ENCODE data around the gene APLN.

Gene APLN, protein sequence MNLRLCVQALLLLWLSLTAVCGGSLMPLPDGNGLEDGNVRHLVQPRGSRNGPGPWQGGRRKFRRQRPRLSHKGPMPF

DNA sequence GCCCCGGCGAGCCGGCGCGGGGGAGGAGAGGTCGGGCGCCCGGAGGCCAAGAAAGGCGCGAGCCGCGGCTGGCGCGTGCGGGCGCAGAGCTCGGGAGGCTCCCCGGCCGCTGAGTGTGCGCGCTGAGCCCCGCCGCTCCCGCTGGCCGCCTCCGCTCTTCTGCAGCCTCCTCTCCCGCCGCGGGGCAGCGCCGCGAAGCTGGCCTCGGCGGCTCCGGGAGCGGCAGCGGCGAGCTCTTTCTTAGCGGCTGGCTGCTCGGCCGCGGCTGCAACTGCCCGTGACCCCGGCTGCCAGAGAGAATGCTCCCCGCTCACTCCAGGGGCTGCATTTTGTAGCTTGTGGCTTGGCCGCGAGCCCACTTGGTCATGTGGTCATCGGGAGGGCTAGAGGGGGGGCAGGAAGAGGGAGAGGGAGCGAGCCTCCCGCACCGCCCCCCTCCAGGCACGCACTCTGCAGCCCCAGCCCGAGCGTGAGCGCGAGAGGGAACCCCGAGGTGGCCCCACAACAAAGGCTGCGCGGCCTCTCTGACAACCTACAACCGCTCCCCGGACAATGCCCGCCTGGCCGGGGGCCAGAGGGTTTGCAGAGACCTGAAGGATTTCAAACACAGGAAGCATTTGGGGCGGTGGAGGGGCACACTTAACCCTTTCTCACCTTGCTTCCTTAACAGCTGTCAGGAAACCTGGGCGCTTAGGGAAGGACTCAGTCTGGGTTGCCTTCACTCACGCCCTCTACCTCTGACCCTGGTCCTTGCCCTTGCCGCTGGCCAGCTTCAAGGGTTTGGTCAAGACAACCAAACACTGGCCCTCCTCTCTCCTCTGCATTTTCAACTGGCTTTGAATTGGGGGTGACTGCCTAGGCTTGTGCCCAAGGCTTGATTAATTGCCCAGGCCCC, at the start of gene APLN:
Gene APLN (minus strand): TSS at position 305 of the 895 bp plus-strand sequence. CDS start 326 bp downstream, outside the sequence.
- DNase-seq: no peak

DNA sequence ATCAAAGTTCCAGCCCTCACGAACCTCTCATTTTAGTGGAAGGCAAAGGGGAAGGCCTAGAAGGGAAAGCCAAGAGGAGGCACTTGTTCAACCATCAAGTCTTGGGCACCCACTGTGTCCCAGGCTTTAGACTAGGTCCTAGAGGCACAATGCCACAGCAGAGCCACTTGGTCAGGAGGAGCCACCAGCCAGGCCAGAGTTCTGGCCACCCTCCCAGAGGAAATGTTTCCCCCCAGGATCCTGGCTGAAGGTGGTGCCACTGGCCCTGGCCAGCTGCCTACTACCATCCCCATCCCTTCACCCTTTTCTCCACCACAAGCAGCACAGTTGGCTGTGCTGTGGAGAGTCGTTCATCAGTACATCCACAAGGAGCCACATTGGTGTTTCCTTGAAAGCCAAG, 49.7 kb upstream of the APLN start:
- DNase-seq: no peak

DNA sequence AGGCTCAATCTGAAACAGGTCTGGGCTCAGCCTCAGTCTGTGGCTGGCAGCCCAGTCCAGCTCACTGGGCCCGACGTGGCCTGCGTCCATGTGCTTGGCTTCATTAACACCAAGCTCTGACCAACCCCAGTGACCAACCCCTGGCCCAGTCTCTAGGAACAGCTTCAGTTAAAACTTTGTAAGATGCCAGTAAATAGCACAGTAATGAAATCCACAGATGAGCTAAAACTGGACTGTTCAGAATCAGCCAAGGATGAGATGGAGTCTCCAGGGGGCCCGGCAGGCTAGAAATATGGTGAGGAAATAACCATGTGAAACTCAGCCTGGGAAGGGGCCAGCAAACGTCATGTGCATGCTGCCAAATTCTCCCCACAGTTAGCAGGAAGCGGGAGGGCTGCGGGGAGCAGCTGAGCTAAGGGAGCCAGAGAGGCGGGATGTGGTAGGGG, 46.9 kb upstream of the APLN start:
- DNase-seq: no peak

DNA sequence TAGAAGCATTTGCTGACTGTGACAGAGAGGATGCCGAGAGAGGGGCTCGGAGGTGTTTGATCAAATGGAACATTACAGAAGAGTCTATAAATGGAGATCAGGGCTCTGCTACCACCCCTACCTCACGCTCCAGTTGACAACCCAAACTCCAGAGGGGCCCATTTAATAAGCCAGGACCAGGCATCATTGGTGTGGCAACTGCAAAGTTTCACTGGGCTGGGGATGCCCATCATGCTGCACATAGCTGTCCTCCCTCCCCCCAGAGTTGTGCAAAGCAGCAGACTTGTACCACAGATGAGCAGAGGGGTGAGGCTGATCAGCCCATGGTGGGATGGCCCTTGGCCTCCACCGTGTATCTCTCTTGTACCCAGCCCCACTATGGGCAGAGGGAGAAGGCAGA, 45.8 kb upstream of the APLN start:
- no peak for DNase-seq

DNA sequence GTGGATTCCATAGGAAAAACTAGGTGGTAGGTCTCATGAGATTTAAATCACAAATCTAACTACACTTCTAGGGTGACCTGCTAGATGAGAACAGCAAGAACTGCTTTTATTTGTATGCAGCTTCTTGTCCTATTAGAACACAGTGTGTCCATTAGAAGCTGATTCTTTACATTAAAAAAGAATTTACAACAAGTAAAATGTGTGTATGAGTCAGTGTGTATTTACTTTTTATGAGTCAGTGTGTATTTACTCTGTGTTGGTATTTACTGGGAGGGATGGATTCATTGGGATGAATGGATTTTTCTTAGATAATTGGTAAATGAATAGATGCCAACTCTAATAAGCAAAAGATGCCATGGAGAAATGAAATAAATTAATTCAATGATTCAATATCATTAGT, 43.4 kb upstream of the APLN start:
- no peak for DNase-seq

DNA sequence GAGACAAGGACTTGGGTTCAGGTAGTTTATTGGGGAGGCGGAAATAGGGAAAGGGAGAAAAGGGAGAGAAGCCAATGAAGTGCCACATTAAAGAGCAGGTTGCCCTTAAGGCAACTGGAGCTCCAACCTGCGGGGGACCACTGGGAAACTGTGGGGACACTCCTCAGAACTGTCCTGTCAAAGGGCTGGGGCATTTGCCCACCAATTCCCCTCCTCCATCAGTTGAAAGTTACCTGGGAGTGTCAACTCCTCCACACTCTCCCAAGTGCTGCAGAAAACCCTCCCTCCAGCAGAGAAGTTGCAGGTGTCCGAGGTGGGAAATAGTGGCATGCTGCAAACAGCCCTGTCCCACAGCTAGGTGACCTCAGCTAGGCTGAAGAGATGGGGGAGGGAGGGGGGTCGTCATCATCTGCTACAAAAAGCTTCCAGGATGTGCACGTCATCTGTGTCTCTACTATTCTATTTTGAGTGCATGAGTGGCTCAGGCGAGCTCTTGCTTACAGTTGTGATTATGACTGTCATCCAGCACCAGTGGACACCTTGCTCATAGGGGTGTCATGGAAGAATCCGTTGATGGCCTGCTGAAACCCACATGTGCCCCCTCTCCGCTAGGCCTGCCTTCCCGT, 42.6 kb upstream of the APLN start:
- no peak for DNase-seq

DNA sequence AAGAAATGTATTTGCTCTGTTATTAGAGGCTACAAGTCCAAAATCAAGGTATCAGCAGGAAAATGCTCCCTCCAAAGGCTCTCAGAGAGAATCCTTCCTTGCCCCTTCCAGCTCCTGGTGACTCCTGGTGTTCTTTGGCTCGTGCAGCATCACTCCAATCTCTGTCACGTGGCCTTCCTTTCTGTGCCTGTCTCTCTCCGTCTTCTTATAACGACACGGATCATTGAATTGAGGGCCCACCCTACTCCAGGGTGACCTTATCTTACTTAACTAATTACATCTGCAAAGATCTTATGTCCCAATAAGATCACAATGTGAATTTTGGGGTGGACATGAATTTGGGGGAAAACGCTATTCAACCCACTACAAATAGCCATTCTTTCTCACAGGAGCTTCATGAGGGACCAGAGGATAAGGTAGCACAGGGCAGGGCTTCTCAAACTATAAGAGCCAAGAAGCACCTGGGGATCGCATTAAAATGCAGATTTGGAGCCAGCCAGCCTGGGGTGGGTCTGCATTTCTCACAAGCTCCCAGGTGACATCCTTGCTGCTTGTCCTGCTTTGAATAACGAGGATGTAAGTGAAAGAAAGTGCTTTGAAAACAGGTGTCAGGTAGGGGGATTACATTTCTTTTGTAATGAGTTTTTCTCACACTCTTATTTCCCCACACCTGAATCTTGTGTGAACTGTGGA, 41.9 kb upstream of the APLN start:
- no peak for DNase-seq

DNA sequence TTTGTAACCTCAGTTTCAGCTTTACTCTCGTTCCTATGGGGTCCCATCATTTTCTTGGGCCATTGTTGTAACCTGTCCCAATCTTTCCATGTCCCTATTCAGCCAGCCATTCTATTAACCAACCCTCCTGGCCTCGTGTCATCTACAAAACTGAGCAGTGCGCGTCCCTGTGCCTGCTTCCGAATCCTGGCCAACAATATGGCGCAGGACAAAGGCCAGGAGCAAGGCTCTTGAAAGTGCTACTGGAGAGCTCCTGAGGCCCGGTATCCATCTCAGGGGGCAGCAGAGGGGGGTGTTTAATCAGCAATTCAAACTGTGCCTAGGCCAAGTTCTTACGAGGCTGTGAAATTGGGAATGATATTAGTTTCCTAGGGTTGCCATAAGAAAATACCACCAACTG, 41.2 kb upstream of the APLN start:
- no peak for DNase-seq

DNA sequence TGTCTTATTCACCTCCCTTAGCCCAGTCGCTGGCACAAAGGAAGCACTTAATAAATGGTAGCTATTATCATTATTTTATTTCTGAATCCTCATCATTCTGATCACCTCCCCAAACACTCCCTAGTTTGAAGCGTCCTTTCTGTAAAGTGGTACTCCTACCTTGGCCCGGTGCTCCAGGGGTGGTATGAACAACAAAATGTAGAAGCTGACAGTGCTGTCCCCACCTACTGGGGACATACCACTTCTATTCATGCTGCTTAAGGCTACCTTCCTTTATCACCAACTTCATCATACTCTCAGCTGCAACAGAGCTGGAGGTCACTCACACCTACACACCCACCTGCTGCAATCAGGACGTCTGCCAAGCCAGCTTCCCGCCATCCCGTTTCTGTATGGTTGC, 40.8 kb upstream of the APLN start:
- DNase-seq: no peak

DNA sequence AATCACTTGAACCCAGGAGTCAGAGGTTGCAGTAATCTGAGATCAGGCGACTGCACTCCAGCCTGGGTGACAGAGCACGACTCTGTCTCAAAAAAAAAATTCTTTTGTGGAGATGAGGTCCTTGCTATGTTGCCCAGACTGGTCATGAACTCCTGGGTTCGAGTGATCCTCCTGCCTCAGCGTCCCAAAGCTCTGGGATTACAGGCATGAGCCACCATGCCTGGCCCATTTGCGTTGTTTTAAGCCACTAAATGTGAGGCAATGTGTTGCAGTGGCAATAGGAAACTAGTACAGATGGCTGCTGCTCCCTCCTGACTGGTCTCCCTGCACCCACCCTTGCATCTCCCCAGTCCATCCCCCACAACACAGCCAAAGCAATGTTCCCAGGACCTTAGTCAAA, 40.0 kb upstream of the APLN start:
- no peak for DNase-seq

DNA sequence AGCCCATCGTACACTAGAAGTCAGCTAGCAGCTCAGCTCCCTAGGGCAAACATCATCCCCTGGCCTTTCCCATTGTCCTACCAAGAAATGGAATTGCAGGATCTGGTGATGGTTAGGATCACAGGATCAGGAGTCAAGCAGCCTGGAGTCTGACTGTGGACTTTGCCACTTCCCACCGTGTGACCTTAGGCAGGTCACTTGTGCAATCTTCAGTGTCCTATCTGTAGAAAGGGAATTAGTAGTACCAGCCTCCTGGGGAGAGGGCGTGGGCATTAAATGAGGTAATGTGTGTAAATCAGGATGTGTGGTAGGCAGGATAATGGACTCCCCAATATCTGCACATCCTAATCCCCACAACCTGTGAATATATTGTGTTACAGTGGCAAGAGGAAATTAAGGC, 38.6 kb upstream of the APLN start:
- DNase-seq: no peak

DNA sequence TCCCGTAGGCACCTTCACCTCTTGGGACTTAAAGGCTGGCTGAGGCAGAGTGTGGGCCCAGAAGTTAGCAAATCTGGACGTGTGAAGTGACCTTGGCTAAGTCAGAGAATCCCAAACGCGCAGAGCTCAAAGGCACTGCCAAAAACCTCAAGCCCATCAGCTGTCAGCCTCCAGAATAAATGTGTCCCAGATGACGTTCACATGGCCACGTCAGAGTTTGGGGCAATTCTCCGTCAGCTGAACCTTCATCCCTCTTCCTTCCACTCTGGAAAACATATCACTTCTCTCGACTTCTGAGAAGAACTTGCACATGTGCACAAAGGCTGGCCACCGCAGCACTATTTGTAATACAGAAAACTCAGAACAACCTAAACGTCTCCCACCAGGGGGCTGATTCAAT, 35.7 kb upstream of the APLN start:
- DNase-seq: no peak

DNA sequence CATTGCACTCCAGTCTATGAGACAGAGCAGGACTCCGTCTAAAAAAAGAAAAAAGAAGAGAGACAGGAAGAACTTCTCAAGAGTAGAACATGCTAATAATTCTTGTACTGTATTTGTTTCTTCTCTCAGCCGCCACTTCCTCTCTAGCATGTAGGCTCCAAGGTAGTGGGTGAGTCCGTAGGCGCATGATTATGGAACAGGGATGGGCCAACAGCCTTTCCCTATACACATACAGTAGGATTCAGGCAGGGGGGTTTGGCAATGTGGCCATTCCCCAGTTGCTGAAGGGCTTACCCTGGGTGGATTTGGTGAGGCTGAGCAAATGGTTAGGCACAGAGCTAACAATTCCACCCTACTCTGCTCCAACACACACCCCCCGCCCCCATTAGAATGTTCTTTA, 35.0 kb upstream of the APLN start:
- DNase-seq: no peak

DNA sequence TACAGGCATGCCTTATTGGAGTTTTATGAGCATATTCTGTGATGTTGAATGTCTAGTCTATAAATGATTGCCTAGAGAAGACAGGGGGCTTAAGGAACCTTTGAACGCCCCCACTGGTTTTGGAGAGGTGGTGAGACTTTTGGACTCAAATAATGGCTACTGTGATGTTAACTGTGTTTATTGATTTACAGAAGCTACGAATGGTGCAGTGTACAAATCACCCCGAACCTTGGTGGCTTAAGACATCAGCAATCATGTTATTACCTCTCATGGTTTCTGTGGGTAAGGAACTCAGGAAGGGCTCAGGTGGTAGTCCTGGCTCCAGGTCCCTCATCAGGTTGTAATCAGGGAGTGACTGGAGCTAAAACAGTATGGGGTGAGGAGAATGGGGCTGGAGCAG, 33.3 kb upstream of the APLN start:
- no peak for DNase-seq

DNA sequence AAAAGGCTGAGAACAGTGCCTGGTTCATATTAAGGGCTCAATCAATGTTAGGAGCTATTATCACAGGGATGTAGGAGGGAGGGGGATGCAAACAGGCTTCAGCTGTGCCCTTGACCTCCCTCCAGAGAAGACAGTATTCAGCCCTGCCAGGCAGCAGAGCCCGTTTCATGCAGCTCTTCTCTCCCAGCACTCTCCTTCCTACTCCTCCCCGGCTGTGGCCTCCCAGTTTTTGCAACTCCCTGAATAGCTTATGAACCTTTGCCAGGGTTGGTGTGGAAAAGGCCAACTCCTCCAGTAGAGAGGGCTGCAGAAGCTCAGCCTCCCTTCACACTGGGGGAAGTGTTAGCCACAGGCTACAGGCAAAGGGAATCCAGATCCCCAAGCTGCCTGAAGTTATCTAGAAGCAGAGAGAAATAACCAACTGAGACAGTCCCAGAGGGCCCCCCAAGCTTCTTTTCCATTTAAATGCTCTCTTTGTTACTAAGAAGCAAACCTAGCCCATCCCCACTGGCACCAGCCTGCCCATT, 31.7 kb upstream of the APLN start:
- no peak for DNase-seq

DNA sequence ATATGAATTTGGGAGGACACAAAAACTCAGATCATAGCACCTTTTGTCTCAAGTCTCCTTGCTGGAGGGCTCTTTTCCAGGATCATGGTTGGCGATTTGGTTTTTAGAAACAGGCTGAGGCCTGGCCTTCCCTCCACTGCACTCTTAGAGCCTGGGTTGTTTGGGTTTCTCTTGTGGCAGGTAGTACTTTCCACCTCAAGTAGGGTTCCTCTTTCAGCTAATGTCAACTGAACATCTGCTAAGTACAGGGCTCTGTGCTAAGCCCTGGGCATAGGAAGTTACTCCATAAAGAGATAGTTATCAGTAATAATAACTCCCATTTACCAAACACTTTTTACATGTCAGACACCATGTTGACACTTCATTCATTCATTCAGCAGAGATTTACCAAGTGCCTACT, 28.2 kb upstream of the APLN start:
- no peak for DNase-seq

DNA sequence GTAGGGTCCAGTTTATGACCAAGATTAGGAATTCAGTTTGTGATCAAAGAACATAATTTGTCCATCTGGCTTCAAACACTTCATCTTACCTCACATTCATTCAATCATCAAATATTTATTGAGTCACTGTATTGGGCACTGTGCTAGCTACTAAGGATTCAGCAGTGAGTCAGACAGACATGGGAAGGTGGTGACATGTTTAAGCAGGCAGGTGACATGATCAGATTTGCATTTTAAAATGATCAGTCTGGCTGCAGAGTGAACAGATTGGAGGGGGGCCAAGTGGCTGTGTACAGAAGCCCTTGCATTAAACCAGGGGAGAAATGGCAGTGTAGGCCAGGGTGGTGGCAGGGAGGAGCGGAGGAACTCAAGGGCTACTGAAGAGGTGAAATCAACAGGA, 25.1 kb upstream of the APLN start:
- DNase-seq: no peak

DNA sequence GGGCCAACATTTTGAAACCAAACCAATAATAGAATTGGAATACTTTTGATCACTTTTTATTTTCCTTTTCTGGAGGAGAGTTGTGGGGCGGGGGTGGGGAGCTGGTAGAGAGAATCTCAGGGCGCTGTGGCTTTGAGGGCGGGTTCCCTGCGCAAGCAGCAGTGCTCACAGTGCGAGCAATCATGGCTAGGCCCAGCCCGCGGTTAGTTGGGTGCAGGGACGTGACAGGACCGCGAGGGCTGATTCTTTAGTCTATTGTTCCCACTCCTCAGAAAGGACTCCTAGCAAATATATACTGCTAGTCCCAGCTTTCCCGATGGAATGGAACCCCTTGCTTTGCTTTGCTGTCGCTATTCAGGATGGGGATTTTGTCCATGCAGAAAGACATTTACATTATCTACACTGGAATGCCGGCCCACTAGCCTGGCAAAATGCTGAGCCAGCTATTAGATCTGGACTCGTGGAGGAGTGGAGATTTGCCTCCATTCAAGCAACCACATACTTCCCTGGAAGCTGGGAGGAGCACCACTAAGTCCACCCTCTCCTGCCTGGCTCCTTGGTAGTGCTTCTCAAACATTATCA, 23.9 kb upstream of the APLN start:
- DNase-seq: peak in 1 of 2 donors; percentile 38

DNA sequence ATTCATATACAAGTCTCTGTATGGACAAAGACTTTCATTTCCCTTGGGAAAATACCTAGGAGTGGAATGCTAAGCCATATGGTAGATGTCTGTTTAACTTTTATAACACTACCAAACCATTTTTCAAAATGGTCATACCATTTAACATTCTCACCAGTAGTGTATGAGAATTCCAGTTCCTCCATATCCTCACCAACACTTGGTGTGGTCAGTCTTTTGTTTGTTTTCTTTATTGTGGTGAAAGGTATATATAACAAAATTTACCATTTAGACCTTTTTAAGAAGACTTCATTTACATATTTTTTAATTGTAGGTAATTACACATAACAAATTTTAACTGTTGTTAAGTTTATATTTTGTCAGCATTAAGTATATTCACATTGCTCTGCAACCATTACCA, 12.7 kb upstream of the APLN start:
- no peak for DNase-seq

DNA sequence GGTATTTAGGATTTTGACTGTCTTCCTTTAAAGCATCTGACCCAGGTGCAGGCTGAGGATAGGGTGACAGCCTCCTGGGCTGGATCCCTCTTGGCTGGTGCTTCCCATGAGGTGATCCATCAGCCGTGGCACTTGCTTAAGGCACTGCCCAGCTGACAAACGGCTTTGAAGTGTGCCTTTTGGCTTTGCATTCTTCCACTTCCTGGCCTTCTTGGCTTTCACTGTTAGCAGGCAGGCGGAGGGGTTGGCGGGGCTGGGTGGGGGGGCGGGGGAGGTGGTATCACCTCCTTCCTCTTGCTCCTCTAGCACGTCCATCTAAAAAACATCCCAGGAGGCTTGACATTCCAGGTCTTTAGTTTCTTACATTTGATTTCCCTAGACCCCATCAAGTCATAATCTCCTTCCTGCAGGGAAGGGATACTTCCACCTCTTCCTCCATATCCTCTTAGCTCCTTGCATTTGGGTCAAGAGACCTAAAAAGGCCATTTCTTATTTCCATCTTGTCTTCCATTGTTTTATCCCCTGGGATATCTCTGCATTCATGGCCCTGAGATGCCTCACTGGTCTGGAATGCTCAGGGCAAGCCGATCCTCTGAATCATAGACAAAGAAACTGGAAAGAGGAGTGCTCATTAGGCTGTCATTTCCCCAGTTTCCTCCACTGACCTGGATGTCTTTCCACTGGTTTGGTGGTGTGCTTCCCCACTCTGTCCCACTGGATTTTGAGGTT, 11.3 kb upstream of the APLN start:
- DNase-seq: no peak

DNA sequence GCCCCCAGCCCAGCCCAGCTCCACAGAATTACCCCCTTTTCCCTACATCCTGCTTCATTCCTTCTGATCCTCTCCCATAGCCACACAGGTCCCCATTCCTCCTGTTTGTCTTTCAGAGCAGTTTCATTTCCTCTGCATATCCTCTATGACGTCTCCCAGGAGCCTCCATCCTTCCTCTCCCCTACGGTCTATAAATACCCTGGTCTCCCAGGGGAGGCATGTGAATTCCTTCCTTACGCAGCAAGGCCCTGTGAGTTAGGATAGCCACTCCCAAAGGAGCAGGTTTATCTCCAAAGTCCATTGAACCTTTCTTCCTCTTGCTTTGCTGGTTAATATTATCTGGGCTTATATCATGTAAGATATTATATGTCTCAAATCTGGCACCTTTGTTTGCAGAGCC, 8.4 kb upstream of the APLN start:
- DNase-seq: no peak

DNA sequence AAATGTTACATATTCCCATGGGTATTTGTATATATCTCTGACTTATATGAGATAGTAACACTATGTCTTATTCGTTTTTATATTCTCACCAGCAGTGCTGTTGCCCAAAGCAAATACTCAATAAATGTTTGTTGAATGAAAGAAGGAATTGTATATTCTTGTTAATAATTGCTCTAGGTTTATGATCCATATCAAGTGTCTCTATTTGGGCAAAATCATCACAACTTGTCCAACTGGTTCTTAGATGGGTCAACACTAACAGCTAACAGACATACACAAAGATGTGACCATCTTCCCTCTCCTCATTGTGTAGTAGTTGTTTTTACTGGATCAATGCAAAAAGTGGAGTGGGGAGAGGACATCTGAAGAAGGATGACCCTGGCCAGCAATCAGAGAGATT, 6.6 kb upstream of the APLN start:
- no peak for DNase-seq
